ENCODE results near the gene TRPV4.
A peak's percentile ranks its signal among the peaks of the same experiment; 100 is the strongest.

TRPV4 gene

DNA sequence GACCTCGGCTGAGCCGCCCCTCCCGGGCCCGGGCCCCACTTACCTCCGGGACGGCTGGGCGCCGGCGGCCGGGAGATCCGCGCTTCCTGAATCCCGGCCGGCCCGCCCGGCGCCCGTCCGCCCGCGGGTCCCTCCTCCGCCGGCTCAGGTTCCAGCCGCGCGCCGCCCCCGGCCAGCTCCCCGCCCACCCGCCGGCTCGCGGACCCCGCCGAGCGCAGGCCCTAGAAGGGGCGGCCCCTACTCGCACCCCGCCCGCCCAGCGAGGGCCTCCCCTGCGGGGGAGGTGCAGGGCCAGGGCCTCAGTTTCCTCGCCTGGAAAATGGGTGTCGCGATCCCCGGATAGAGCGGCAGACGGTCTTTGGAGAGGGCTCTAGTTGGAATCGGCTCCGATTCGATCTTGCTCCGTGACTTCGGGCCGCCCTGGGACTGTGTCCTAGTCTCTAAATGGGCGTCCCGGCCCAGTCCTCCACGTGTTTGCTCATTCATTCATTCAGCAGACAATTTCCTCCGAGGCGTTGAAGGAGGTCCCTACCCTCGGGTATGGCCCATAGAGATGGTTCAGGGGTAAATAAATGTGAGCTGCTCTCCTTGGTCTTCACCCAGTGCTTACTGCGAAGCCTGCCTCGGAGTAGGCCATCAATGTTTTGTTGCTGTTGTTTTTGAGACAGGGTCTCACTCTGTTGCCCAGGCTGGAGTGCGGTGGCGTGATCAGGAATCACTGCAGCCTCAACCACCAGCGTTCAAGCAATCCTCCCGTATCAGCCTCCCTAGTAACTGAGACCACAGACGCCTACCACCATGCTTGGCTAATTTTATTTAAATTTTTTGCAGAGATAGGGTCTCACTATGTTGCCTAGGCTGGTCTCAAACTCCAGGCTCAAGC, at the start of gene TRPV4:
TSS of gene TRPV4 (minus strand) at position 92 of the 883 bp plus-strand sequence. CDS start 18,602 bp downstream, outside the sequence.
- no peaks in the 10 kb centered on the region for H3K9me3 ChIP-seq (ENCODE audit: control insufficient read depth, low read length)
- no peaks in the 10 kb centered on the region for H3K27me3 ChIP-seq (replicated peaks; ENCODE audit: control insufficient read depth, insufficient read depth, low read length)
- H3K4me3 ChIP-seq (ENCODE audit: low read length): peak within 1 kb of the TSS; percentile 82
- no peaks in the 10 kb centered on the region for H3K36me3 ChIP-seq (ENCODE audit: control insufficient read depth, insufficient read depth, low read length, severe bottlenecking)
- DNase-seq (ENCODE audit: low read depth): peak; percentile 74
- H3K4me1 ChIP-seq (ENCODE audit: control insufficient read depth, insufficient read depth, low read length): no peaks in the 10 kb centered on the region
- H3K9ac ChIP-seq (ENCODE audit: low read length): peak within 1 kb of the TSS; percentile 83

DNA sequence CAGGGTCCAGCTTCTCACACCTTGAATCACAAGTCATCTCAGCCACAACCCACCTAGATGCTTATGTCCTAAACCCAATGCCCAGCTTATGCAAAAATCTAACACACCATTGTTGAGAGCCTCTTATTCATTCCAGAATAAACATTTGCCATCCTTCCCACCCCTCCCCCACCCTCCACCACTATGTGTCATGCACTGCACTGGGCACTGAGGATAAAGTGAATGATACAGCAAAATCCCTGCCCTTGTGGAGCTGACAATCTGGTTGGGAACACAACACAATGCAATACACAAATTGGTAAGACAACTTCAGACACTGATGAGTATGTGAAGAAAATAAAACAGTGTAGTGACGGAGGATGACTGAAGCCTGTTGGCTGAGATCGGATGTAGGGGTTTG, 48.6 kb upstream of the TRPV4 start:
- no peak overlapping the region for H3K9ac ChIP-seq (ENCODE audit: low read length)
- H3K9me3 ChIP-seq (ENCODE audit: control insufficient read depth, low read length): no peaks in the 10 kb centered on the region
- no peak overlapping the region for H3K4me3 ChIP-seq (ENCODE audit: low read length)
- no peaks in the 10 kb centered on the region for H3K36me3 ChIP-seq (ENCODE audit: control insufficient read depth, insufficient read depth, low read length, severe bottlenecking)
- DNase-seq (ENCODE audit: low read depth): no peak
- no peaks in the 10 kb centered on the region for H3K27me3 ChIP-seq (replicated peaks; ENCODE audit: control insufficient read depth, insufficient read depth, low read length)
- peaks cover 14% of the 10 kb centered on the region for H3K4me1 ChIP-seq (ENCODE audit: control insufficient read depth, insufficient read depth, low read length)

DNA sequence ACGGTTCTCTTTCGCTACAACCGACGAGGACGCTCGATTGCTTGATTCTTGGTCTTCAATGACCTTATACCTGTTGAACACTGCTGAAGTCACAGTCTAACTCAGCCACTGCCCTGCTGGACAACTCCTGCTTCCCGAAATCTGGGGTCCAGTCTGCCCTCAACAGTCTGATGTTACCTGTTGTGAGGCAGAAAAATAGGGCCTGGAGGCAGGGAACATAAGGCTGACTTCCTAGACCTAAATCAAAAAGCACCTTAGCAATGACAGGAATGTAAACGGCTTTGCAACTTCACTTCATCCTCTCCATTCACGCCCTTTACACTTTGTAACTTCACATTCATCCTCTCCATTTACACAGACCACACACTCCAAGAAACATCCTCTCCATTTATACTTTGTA, 47.7 kb upstream of the TRPV4 start:
- DNase-seq (ENCODE audit: low read depth): no peak
- Histone ChIP-seq H3K27me3 (replicated peaks; ENCODE audit: control insufficient read depth, insufficient read depth, low read length) (no peaks in the 10 kb centered on the region), H3K9ac (ENCODE audit: low read length) (peak overlapping the region; percentile 76), H3K4me1 (ENCODE audit: control insufficient read depth, insufficient read depth, low read length) (peaks cover 14% of the 10 kb centered on the region), H3K36me3 (ENCODE audit: control insufficient read depth, insufficient read depth, low read length, severe bottlenecking) (no peaks in the 10 kb centered on the region), H3K9me3 (ENCODE audit: control insufficient read depth, low read length) (no peaks in the 10 kb centered on the region), H3K4me3 (ENCODE audit: low read length) (peak overlapping the region; percentile 97)

GRCh38 chr12:109880043-109880931, 47.1 kb upstream of the TRPV4 start, which contains the start of gene GLTP:
Gene GLTP (minus strand): TSS chr12:109880541. CDS start chr12:109880374, 167 bp downstream.
- Histone ChIP-seq H3K27me3 (replicated peaks; ENCODE audit: control insufficient read depth, insufficient read depth, low read length) (no peaks in the 10 kb centered on the region), H3K4me3 (ENCODE audit: low read length) (peak within 1 kb of the TSS; percentile 97), H3K36me3 (ENCODE audit: control insufficient read depth, insufficient read depth, low read length, severe bottlenecking) (no peaks in the 10 kb centered on the region), H3K9me3 (ENCODE audit: control insufficient read depth, low read length) (no peaks in the 10 kb centered on the region), H3K4me1 (ENCODE audit: control insufficient read depth, insufficient read depth, low read length) (peaks cover 14% of the 10 kb centered on the region), H3K9ac (ENCODE audit: low read length) (peak within 1 kb of the TSS; percentile 95)
- peak; percentile 96 for DNase-seq (ENCODE audit: low read depth)

GRCh38 chr12:109879351-109880042, 46.3 kb upstream of the TRPV4 start:
- H3K9ac ChIP-seq (ENCODE audit: low read length): peak overlapping the region; percentile 95
- peak; percentile 78 for DNase-seq (ENCODE audit: low read depth)

DNA sequence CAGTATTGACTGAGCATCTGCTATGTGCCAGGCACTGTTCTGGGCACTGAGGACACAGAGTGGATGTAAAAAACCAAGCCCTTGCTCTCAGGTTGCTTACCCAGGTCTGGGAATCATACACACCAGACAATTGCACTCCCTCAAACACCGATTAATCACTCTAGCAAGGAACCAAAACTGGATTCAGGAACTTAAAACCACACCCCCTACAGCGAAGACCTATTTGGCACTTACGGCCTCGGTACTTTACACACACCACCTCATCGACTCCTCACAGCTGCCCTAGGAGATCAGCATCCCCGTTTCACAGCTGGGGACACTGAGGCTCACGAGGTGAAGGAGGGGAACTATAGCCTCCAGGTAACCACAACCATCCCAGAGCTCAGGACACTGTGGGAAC, 45.6 kb upstream of the TRPV4 start:
- Histone ChIP-seq H3K36me3 (ENCODE audit: control insufficient read depth, insufficient read depth, low read length, severe bottlenecking) (no peaks in the 10 kb centered on the region), H3K9ac (ENCODE audit: low read length) (peak overlapping the region; percentile 95), H3K27me3 (replicated peaks; ENCODE audit: control insufficient read depth, insufficient read depth, low read length) (no peaks in the 10 kb centered on the region), H3K4me1 (ENCODE audit: control insufficient read depth, insufficient read depth, low read length) (peaks cover 14% of the 10 kb centered on the region), H3K9me3 (ENCODE audit: control insufficient read depth, low read length) (no peaks in the 10 kb centered on the region), H3K4me3 (ENCODE audit: low read length) (peak overlapping the region; percentile 97)
- no peak for DNase-seq (ENCODE audit: low read depth)

More at GRCh38 chr12:109879351-109880042, 46.3 kb upstream of the TRPV4 start:
- H3K4me3 ChIP-seq (ENCODE audit: low read length): peak overlapping the region; percentile 97
- H3K27me3 ChIP-seq (replicated peaks; ENCODE audit: control insufficient read depth, insufficient read depth, low read length): no peaks in the 10 kb centered on the region
- H3K4me1 ChIP-seq (ENCODE audit: control insufficient read depth, insufficient read depth, low read length): peaks cover 14% of the 10 kb centered on the region
- H3K9me3 ChIP-seq (ENCODE audit: control insufficient read depth, low read length): no peaks in the 10 kb centered on the region
- no peaks in the 10 kb centered on the region for H3K36me3 ChIP-seq (ENCODE audit: control insufficient read depth, insufficient read depth, low read length, severe bottlenecking)

DNA sequence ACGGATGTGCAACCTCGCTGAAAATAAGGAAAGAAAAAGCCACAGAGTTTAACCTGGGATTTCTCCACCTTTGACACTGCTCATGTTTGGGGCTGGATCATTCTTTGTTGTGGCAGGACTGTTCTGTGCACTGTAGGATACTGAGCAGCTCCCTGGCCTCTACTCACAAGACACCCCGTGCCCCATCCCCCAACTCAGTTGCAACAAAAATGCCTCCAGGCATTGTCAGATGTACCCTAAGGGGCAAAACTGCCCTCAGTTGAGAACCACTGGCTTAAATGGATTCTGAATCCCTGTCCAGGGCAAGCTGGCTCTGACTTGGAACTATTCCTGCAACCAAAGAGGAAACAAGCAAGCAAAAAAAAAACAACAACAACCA, 45.0 kb upstream of the TRPV4 start:
- H3K4me1 ChIP-seq (ENCODE audit: control insufficient read depth, insufficient read depth, low read length): peaks cover 14% of the 10 kb centered on the region
- H3K9ac ChIP-seq (ENCODE audit: low read length): peak overlapping the region; percentile 95
- no peak for DNase-seq (ENCODE audit: low read depth)
- no peak overlapping the region for H3K4me3 ChIP-seq (ENCODE audit: low read length)
- no peaks in the 10 kb centered on the region for H3K9me3 ChIP-seq (ENCODE audit: control insufficient read depth, low read length)
- no peaks in the 10 kb centered on the region for H3K27me3 ChIP-seq (replicated peaks; ENCODE audit: control insufficient read depth, insufficient read depth, low read length)
- H3K36me3 ChIP-seq (ENCODE audit: control insufficient read depth, insufficient read depth, low read length, severe bottlenecking): no peaks in the 10 kb centered on the region

- Histone ChIP-seq H3K9me3 (ENCODE audit: control insufficient read depth, low read length) (no peaks in the 10 kb centered on the region), H3K9ac (ENCODE audit: low read length) (peak overlapping the region; percentile 95), H3K27me3 (replicated peaks; ENCODE audit: control insufficient read depth, insufficient read depth, low read length) (no peaks in the 10 kb centered on the region), H3K4me3 (ENCODE audit: low read length) (no peak overlapping the region), H3K36me3 (ENCODE audit: control insufficient read depth, insufficient read depth, low read length, severe bottlenecking) (no peaks in the 10 kb centered on the region), H3K4me1 (ENCODE audit: control insufficient read depth, insufficient read depth, low read length) (peaks cover 14% of the 10 kb centered on the region)
- DNase-seq (ENCODE audit: low read depth): no peak
Measured at GRCh38 chr12:109877504-109878246, 44.5 kb upstream of the TRPV4 start.

DNA sequence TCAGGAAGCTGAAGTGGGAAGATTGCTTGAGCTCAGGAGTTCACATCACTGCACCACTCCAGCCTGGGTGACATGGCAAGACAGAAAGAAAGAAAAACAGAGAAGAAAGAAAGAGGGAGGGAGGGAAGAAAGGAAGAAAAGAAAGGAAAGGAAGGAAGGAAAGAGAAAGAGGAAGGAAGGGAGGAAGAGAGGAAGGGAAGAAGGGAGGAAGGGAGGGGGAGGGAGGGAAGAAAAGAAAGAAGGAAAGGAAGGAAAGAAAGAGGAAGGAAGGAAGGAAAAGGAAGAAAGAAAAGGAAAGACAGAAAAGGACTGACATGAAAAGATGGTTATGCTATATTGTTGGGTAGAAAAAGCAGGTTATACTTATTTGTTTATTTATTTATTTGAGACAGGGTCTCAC, 43.2 kb upstream of the TRPV4 start:
- no peak for DNase-seq (ENCODE audit: low read depth)
- Histone ChIP-seq H3K4me3 (ENCODE audit: low read length) (no peak overlapping the region), H3K9ac (ENCODE audit: low read length) (no peak overlapping the region), H3K9me3 (ENCODE audit: control insufficient read depth, low read length) (no peaks in the 10 kb centered on the region), H3K27me3 (replicated peaks; ENCODE audit: control insufficient read depth, insufficient read depth, low read length) (no peaks in the 10 kb centered on the region), H3K4me1 (ENCODE audit: control insufficient read depth, insufficient read depth, low read length) (peaks cover 24% of the 10 kb centered on the region), H3K36me3 (ENCODE audit: control insufficient read depth, insufficient read depth, low read length, severe bottlenecking) (no peaks in the 10 kb centered on the region)

DNA sequence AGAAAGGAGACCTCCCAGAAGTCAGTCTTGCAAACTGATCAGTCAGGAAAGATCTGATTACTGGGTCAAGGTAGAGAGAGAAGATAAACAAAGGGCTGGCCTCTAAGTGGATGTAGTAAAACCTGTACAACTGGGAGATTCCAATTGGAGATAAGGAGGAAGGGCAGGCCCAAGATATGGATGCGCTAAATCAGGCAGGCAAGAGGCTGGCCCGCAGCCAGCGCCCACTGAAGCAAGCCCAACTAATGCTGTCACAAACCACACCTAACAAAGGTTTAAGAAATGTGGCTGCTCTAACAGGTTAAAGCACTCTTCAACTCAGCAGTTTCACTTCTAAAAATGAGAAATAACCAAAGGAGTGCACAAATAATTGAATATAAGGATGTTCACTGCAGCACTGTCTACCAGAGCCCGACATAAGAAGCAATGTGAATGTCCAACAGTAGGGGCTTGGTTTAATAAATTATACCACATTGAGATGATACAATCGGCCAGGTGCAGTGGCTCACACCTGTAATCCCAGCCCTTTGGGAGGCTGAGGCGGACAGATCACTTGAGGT, 42.5 kb upstream of the TRPV4 start:
- Histone ChIP-seq H3K27me3 (replicated peaks; ENCODE audit: control insufficient read depth, insufficient read depth, low read length) (no peaks in the 10 kb centered on the region), H3K4me3 (ENCODE audit: low read length) (no peak overlapping the region), H3K9ac (ENCODE audit: low read length) (no peak overlapping the region), H3K9me3 (ENCODE audit: control insufficient read depth, low read length) (no peaks in the 10 kb centered on the region), H3K4me1 (ENCODE audit: control insufficient read depth, insufficient read depth, low read length) (peaks cover 23% of the 10 kb centered on the region), H3K36me3 (ENCODE audit: control insufficient read depth, insufficient read depth, low read length, severe bottlenecking) (no peaks in the 10 kb centered on the region)
- no peak for DNase-seq (ENCODE audit: low read depth)

Data from adipocyte (in vitro differentiated cells).